ENCODE data around the gene ZNF496.

GRCh38 chr1:247297263-247298123 lies 34.2 kb downstream of the ZNF496 start:
- TF ChIP-seq CTCF (IDR thresholded peaks at IDR 0.05) (no peak), POLR2AphosphoS5 (IDR thresholded peaks at IDR 0.05; ENCODE audit: low read depth, low read length) (no peak), SIN3A (IDR thresholded peaks at IDR 0.05; ENCODE audit: borderline replicate concordance, insufficient read depth, low read depth, low read length) (no peak), REST (IDR thresholded peaks at IDR 0.05; ENCODE audit: insufficient read depth in 1 of 2, low read depth in 2 of 2, low read length in 1 of 2) (no peak), TCF7L2 (IDR thresholded peaks at IDR 0.05; ENCODE audit: low read depth, low read length) (no peak)
